Right lobe of liver (tissue), 6 donors: ENCODE data around the gene EXOSC1. TPM values are rescaled to one million over a fixed set of nuclear protein-coding genes. Genes with fewer than 3 reads are reported as not detected.

ENCODE experiments used
- ATAC-seq, 4 donors: fragments of 200-7000 bp; cut with Tn5 transposase; one replicate each; pipeline ENCODE4 v1.9.1; 2020; ENCODE audit warnings: mild to moderate bottlenecking in 4 of 4, moderate library complexity in 4 of 4
- DNase-seq, 3 donors: peaks; one replicate each; pipeline ENCODE4 v3.0.0-alpha.2; 2020
- H3K27ac ChIP-seq, 3 donors: fragments of 200-600 bp; one replicate each; pipeline ENCODE4 v1.8.0; 2022
- H3K27me3 ChIP-seq, 2 donors: fragments of 200-600 bp; one replicate each; pipeline ENCODE4 v1.8.0; 2022
- H3K36me3 ChIP-seq, 4 donors: fragments of 200-600 bp; sonication (generic) in 1 of 4; one replicate each; pipeline versions ENCODE4 v1.5.1 to v1.8.0; 2017 to 2022; ENCODE audit warnings: control low read depth in 1 of 4
- H3K4me1 ChIP-seq, 4 donors: fragments of 200-600 bp; sonication (generic) in 1 of 4; one replicate each; pipeline versions ENCODE4 v1.5.1 to v1.8.0; 2017 to 2022; ENCODE audit warnings: control low read depth in 1 of 4
- H3K4me3 ChIP-seq, 3 donors: fragments of 200-600 bp; one replicate each; pipeline ENCODE4 v1.8.0; 2022
- H3K9me3 ChIP-seq, 4 donors: fragments of 200-600 bp; sonication (generic) in 1 of 4; one replicate each; pipeline versions ENCODE4 v1.5.1 to v1.8.0; 2017 to 2022; ENCODE audit warnings: control low read depth in 1 of 4
- POLR2A ChIP-seq: fragments of 450-650 bp; IDR thresholded peaks from one replicate; pipeline ENCODE4 v1.6.1; 2017; ENCODE audit warnings: antibody characterized with exemption, mild to moderate bottlenecking
- WGBS: methylation state at CpG from one replicate; pipeline ENCODE4 v1.1.6; 2018; ENCODE audit warnings: low coverage, low lambda C conversion rate; ENCODE audit not compliant: insufficient coverage; ENCODE audit errors: missing lambda C conversion rate; 5-methylcytosine and 5-hydroxymethylcytosine counted together
- intact Hi-C, 2 donors: fragments of 100-400 bp; cut with DNase I; formaldehyde crosslinking; loops; one replicate each; pipeline versions ENCODE4 v1.11.2 to v1.14.1; 2022
- total RNA-seq, 6 experiments: library from RNA; depleted of rRNA in 2 of 6; stranded (reverse); fragments of >200 nt in 2 of 6; fragmentation: NEBNext Ultra II Directional in 3 of 6; extraction: Animal tissue kit (Norgen Biotek cat#: 25700) in 3 of 6; gene quantifications; one replicate each; pipeline versions ENCODE4 v1.1.0 to v1.2.4, GENCODE V29; 2016 to 2023
- TF ChIP-seq, protein P1 (sequence below), 4 donors: fragments of 200-600 bp in 3 of 4; fragments of 450-650 bp in 1 of 4; IDR thresholded peaks; one replicate each; pipeline versions ENCODE4 v1.5.1 to v1.8.0; 2016 to 2022; ENCODE audit warnings: antibody characterized with exemption in 4 of 4, mild to moderate bottlenecking in 2 of 4
- donor health status: DM: no; HTN: yes; CAD: no.
- donor health status: DM: no; HTN: no; CAD: no.
- donor health status: DM: no; HTN: no; CAD: no.
- donor health status: DM: no; HTN: yes; CAD: no.
- donor health status: DM: no; HTN: yes; CAD: no.

Gene EXOSC1
- total RNA-seq, 6 experiments from 2014 or later = 9.2 to 19.1 (median 11.8) TPM

DNA sequence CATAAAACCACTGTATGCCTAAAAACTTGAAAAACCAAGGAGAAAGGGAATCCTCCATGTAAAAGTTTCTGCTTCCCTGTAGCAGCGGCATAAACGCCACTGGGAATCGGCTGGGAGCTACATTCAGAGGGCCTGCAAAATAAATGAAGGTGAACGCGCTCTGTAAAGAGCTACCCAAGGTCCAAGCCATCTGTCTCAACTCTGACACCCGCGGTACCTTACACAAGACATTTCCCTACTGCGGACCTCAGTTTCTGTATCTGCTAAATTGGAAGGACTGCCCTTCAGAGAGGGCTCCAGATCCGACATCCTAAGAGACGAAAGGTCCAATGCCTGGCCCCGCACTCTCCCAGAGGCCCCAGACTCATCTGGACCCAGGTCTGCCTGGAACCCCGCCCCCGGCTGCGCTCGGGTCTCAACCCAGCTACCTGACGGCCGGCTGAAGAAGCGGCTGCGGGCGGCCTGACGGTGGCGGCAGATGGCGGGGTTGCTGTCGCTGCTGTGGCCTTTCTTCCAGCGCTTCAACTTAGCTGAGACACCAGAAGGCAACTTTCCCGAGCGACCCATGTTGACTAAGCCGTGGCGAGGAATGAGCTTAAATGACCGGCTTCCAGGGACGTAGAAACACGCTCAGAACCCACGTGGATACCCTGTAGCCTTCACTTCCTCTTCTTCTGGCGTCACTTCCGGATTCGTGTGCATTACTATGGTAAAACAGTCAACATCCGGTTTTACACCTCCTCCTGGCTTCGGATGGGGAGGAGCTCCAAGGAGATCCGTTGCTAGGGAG lies 44.9 kb downstream of the EXOSC1 start, which contains the start of gene RRP12:
Gene RRP12 (minus strand): TSS at position 676 of the 790 bp plus-strand sequence. CDS start 109 bp downstream, at position 567.
- peaks cover 0 to 13% (median under 1%) of the 10 kb centered on the region in 4 donors for H3K36me3 ChIP-seq
- ATAC-seq = peak; percentile 97 to 99 (median 98)
- WGBS = 2% methylated on average over 22 of the region's 39 CpGs

DNA sequence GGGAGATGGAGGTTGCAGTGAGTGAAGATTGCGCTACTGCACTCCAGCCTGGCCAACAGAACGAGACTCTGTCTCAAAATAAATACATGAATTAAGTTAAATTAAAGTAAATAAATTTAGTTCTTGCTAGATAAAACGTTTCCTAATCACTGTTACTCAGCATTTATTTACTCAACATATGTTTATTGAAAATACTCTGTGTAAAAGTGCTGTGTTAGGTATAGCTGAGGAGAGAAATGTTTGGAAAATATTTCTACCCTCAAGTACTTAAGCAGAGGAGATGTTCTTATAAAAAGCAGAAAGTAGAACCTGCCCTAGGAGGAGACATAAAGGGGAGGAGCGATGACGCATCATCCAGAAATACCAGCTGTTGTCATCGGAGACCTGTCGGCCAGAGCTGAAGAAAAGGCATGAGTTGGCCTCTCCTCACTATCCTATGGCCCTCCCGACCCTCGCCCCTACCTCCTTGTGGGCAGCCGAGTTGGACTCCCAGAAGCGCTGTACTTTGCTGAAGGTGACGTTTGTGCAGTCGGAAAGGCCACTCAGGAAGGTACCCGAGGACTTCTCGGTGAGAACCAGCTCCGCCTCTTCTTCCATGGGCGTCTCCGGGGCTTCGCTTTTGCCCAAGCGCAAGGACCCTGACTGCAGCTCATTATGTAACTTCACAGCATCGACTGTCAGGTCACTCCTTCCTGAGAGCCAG lies 45.8 kb downstream of the EXOSC1 start:
- WGBS = 42% methylated on average over 11 of the region's 21 CpGs
- intact Hi-C loops = no loop called here
- no peaks in the 10 kb centered on the region for H3K9me3 ChIP-seq
- peak; percentile 4 to 21 (median 8) for ATAC-seq
- no peaks in the 10 kb centered on the region for H3K27me3 ChIP-seq
- TF ChIP-seq, protein P1, sequence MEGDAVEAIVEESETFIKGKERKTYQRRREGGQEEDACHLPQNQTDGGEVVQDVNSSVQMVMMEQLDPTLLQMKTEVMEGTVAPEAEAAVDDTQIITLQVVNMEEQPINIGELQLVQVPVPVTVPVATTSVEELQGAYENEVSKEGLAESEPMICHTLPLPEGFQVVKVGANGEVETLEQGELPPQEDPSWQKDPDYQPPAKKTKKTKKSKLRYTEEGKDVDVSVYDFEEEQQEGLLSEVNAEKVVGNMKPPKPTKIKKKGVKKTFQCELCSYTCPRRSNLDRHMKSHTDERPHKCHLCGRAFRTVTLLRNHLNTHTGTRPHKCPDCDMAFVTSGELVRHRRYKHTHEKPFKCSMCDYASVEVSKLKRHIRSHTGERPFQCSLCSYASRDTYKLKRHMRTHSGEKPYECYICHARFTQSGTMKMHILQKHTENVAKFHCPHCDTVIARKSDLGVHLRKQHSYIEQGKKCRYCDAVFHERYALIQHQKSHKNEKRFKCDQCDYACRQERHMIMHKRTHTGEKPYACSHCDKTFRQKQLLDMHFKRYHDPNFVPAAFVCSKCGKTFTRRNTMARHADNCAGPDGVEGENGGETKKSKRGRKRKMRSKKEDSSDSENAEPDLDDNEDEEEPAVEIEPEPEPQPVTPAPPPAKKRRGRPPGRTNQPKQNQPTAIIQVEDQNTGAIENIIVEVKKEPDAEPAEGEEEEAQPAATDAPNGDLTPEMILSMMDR (IDR thresholded peaks at IDR 0.05) = no peak
- no peak for TF ChIP-seq POLR2A
- no peak for DNase-seq
- peaks cover 0 to 14% (median under 1%) of the 10 kb centered on the region in 4 donors for H3K36me3 ChIP-seq
- peak overlapping the region; percentile 88 to 95 (median 90) for H3K4me3 ChIP-seq
- peaks cover 0 to 13% (median 4%) of the 10 kb centered on the region in 4 donors for H3K4me1 ChIP-seq
- H3K27ac ChIP-seq = peak overlapping the region in 2 of 3 donors; percentile 29 to 76

More for the DNA sequence above, 44.9 kb downstream of the EXOSC1 start, which contains the start of gene RRP12:
- H3K27me3 ChIP-seq = no peaks in the 10 kb centered on the region
- intact Hi-C loops = no loop called here
- TF ChIP-seq POLR2A = no peak
- TF ChIP-seq, protein P1 (IDR thresholded peaks at IDR 0.05) = no peak
- H3K9me3 ChIP-seq = no peaks in the 10 kb centered on the region
- peaks cover 0 to 13% (median 4%) of the 10 kb centered on the region in 4 donors for H3K4me1 ChIP-seq
- H3K4me3 ChIP-seq = peak within 1 kb of the TSS; percentile 88 to 95 (median 90)
- peak within 1 kb of the TSS; percentile 45 to 76 (median 47) for H3K27ac ChIP-seq
- peak; percentile 69 to 94 (median 79) for DNase-seq

DNA sequence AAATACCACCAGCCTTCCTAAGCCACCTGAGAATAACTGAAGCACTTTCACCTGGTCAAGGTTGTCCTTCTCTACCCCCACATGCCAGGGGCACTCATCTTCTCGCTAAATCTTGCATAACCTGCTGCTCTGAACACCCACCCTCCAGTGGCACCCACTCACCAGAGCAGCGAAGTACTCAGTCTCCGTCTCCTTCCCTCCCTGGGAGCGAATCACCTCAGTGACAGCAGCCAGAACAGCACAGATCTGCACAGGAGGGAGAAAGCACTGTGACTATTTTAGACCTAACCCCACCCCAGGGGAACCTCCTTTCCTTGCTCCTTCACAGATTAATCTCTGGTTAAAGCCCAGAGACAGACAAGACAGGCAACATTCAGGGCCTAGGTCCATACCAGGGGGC lies 49.8 kb downstream of the EXOSC1 start:
- H3K9me3 ChIP-seq = no peaks in the 10 kb centered on the region
- no peak for TF ChIP-seq POLR2A
- 90% methylated on average over 3 of the region's 4 CpGs for WGBS
- H3K27ac ChIP-seq = no peak overlapping the region
- peaks cover 0 to 39% (median 4%) of the 10 kb centered on the region in 4 donors for H3K36me3 ChIP-seq
- DNase-seq = no peak
- H3K4me3 ChIP-seq = no peak overlapping the region
- peaks cover 0 to 9% (median 4%) of the 10 kb centered on the region in 4 donors for H3K4me1 ChIP-seq
- intact Hi-C loops = no loop called here
- no peak for ATAC-seq
- no peaks in the 10 kb centered on the region for H3K27me3 ChIP-seq

DNA sequence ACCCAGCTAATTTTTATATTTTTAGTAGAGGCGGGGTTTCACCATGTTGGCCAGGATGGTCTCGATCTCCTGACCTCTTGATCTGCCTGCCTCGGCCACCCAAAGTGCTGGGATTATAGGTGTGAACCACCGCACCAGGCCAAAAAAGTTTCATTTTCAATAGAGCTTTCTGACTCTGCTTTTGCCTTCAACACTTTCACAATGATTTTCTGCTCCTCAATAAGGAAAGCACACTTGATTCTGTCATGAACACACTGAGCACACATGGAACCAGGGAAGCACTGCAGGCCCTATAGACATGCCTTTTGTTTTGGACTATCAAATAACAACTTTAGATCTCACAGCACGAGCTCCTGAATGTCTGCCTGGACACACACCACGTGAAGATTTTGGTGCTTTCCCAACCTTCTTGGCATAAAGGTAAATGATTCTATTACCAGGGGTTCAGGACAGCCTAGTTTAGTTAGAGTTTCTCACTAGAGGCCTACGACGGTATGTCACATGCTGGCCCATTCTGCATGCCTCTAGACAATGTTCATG lies 52.7 kb downstream of the EXOSC1 start:
- 82% methylated on average over 8 of the region's 8 CpGs for WGBS
- Histone ChIP-seq H3K27me3 (no peaks in the 10 kb centered on the region), H3K4me3 (no peak overlapping the region), H3K4me1 (no peaks in the 10 kb centered on the region), H3K9me3 (no peaks in the 10 kb centered on the region), H3K36me3 (peaks cover 0 to 54% (median 5%) of the 10 kb centered on the region in 4 donors), H3K27ac (no peak overlapping the region)
- ATAC-seq (no peak), DNase-seq (no peak)
- intact Hi-C loops = no loop called here
- TF ChIP-seq, protein P1 (IDR thresholded peaks at IDR 0.05) = no peak
- TF ChIP-seq POLR2A = no peak
